H1 (cell line): ENCODE results near the gene GPS1. TPM values are rescaled to one million over a fixed set of nuclear protein-coding genes. Genes with fewer than 3 reads are reported as not detected.

ENCODE experiments used
- CEBPB ChIP-seq: IDR thresholded peaks from 2 replicates; pipeline ENCODE4 v1.6.1; 2012; ENCODE audit warnings: low read depth, low read length
- SUZ12 ChIP-seq: fragments of 200-600 bp; sonication (generic); IDR thresholded peaks from 2 replicates; pipeline ENCODE4 v1.6.1; 2012; ENCODE audit warnings: mild to moderate bottlenecking, inconsistent platforms, low read length, moderate library complexity, mixed read lengths
- TCF12 ChIP-seq: IDR thresholded peaks from 2 replicates; pipeline ENCODE4 v1.6.1; 2011; ENCODE audit warnings: low read depth, mild to moderate bottlenecking, low read length
- polyA plus RNA-seq, 7 experiments: library from polyadenylated mRNA; depleted of rRNA in 3 of 7; stranded (reverse) in 5 of 7; unstranded in 2 of 7; fragments of >200 nt in 5 of 7; fragments of 200-250 nt in 2 of 7; gene quantifications; 1 replicate in 5 of 7; 2 replicates in 1 of 7; 4 replicates in 1 of 7; pipeline versions ENCODE4 v1.2.1 to v1.2.3, GENCODE V29; 2011 to 2013; ENCODE audit warnings: missing spikeins in 2 of 7, mixed read lengths in 2 of 7
- total RNA-seq: library from RNA; stranded (reverse); fragmentation: NEBNext Ultra II Directional; extraction: Animal tissue kit (Norgen Biotek cat#: 25700); gene quantifications from 2 replicates; pipeline ENCODE4 v1.2.1, GENCODE V29; 2021
- TF ChIP-seq, protein P1 (sequence below): IDR thresholded peaks from 2 replicates; pipeline ENCODE4 v1.6.1; 2012; ENCODE audit warnings: low read length, inconsistent platforms
- TF ChIP-seq, protein P2 (sequence below): fragments of 300-600 bp; sonication (generic); IDR thresholded peaks from 2 replicates; pipeline ENCODE4 v1.7.1; 2012; ENCODE audit warnings: low read length, moderate library complexity, mild to moderate bottlenecking, inconsistent platforms; ENCODE audit not compliant: insufficient replicate concordance

GPS1 gene
- total and polyA plus RNA-seq, 2 of the 8 experiments (the other 6 are each of a cell fraction or from before 2014, with no cell fraction given): 153 to 277 TPM

DNA sequence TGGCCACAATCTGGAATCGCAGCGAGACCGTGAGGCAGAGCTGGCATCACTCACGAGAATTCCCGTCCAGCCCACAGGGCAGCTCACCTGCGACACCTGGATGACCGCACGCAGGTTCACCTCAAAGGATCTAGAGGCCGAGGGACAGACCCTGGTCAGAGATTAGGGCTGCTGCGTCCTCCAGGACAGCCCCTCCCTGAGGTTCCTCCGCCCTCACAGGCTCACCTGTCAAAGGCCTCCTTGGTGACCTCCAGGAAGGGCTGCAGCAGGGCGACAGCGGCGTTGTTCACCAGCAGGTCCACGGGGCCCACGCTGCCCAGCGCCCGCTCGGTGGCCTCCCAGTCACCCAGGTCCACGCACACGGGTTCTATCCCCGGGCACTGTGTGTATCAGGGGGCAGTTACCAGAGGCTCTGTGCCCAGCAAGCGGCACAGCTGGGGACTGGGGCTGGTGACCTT lies 15.0 kb upstream of the GPS1 start (continued):
- TF ChIP-seq, protein P1, sequence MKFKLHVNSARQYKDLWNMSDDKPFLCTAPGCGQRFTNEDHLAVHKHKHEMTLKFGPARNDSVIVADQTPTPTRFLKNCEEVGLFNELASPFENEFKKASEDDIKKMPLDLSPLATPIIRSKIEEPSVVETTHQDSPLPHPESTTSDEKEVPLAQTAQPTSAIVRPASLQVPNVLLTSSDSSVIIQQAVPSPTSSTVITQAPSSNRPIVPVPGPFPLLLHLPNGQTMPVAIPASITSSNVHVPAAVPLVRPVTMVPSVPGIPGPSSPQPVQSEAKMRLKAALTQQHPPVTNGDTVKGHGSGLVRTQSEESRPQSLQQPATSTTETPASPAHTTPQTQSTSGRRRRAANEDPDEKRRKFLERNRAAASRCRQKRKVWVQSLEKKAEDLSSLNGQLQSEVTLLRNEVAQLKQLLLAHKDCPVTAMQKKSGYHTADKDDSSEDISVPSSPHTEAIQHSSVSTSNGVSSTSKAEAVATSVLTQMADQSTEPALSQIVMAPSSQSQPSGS: no peak
- TF ChIP-seq TCF12 (no peak), SUZ12 (no peak), CEBPB (no peak)
- TF ChIP-seq, protein P2, sequence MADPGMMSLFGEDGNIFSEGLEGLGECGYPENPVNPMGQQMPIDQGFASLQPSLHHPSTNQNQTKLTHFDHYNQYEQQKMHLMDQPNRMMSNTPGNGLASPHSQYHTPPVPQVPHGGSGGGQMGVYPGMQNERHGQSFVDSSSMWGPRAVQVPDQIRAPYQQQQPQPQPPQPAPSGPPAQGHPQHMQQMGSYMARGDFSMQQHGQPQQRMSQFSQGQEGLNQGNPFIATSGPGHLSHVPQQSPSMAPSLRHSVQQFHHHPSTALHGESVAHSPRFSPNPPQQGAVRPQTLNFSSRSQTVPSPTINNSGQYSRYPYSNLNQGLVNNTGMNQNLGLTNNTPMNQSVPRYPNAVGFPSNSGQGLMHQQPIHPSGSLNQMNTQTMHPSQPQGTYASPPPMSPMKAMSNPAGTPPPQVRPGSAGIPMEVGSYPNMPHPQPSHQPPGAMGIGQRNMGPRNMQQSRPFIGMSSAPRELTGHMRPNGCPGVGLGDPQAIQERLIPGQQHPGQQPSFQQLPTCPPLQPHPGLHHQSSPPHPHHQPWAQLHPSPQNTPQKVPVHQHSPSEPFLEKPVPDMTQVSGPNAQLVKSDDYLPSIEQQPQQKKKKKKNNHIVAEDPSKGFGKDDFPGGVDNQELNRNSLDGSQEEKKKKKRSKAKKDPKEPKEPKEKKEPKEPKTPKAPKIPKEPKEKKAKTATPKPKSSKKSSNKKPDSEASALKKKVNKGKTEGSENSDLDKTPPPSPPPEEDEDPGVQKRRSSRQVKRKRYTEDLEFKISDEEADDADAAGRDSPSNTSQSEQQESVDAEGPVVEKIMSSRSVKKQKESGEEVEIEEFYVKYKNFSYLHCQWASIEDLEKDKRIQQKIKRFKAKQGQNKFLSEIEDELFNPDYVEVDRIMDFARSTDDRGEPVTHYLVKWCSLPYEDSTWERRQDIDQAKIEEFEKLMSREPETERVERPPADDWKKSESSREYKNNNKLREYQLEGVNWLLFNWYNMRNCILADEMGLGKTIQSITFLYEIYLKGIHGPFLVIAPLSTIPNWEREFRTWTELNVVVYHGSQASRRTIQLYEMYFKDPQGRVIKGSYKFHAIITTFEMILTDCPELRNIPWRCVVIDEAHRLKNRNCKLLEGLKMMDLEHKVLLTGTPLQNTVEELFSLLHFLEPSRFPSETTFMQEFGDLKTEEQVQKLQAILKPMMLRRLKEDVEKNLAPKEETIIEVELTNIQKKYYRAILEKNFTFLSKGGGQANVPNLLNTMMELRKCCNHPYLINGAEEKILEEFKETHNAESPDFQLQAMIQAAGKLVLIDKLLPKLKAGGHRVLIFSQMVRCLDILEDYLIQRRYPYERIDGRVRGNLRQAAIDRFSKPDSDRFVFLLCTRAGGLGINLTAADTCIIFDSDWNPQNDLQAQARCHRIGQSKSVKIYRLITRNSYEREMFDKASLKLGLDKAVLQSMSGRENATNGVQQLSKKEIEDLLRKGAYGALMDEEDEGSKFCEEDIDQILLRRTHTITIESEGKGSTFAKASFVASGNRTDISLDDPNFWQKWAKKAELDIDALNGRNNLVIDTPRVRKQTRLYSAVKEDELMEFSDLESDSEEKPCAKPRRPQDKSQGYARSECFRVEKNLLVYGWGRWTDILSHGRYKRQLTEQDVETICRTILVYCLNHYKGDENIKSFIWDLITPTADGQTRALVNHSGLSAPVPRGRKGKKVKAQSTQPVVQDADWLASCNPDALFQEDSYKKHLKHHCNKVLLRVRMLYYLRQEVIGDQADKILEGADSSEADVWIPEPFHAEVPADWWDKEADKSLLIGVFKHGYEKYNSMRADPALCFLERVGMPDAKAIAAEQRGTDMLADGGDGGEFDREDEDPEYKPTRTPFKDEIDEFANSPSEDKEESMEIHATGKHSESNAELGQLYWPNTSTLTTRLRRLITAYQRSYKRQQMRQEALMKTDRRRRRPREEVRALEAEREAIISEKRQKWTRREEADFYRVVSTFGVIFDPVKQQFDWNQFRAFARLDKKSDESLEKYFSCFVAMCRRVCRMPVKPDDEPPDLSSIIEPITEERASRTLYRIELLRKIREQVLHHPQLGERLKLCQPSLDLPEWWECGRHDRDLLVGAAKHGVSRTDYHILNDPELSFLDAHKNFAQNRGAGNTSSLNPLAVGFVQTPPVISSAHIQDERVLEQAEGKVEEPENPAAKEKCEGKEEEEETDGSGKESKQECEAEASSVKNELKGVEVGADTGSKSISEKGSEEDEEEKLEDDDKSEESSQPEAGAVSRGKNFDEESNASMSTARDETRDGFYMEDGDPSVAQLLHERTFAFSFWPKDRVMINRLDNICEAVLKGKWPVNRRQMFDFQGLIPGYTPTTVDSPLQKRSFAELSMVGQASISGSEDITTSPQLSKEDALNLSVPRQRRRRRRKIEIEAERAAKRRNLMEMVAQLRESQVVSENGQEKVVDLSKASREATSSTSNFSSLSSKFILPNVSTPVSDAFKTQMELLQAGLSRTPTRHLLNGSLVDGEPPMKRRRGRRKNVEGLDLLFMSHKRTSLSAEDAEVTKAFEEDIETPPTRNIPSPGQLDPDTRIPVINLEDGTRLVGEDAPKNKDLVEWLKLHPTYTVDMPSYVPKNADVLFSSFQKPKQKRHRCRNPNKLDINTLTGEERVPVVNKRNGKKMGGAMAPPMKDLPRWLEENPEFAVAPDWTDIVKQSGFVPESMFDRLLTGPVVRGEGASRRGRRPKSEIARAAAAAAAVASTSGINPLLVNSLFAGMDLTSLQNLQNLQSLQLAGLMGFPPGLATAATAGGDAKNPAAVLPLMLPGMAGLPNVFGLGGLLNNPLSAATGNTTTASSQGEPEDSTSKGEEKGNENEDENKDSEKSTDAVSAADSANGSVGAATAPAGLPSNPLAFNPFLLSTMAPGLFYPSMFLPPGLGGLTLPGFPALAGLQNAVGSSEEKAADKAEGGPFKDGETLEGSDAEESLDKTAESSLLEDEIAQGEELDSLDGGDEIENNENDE: no peak
- TF ChIP-seq, all 59 proteins: peak for 0
